GM21737 (cell line): ENCODE data around the gene SEZ6.

Experiments used
- ATAC-seq: cut with Tn5 transposase; IDR thresholded peaks from one replicate; pipeline ENCODE4 v1.9.1; 2021; ENCODE audit warnings: mild to moderate bottlenecking, moderate library complexity; ENCODE audit not compliant: unreplicated experiment

Gene SEZ6

GRCh38 chr17:29036584-29036983 is 30.8 kb upstream of the SEZ6 start:
- ATAC-seq = no peak

DNA sequence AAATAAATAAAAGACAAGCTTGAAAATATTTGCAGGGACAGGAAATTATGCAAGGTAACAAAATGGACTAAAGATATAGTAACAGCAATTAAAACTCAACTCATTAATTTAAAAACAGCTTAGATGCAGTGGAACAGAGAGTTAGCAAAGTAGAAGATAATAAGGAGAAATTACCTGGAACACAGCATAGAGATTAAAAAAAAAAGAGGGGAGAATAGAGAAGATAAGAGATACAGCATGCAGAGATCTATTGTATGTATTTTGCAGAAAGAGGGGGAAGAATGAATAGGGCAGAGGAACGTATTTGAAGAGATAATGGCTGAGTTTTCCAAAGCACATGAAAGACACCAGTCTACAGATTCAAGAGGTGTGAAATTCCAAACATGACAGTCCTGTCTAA is 28.7 kb upstream of the SEZ6 start:
- no peak for ATAC-seq

DNA sequence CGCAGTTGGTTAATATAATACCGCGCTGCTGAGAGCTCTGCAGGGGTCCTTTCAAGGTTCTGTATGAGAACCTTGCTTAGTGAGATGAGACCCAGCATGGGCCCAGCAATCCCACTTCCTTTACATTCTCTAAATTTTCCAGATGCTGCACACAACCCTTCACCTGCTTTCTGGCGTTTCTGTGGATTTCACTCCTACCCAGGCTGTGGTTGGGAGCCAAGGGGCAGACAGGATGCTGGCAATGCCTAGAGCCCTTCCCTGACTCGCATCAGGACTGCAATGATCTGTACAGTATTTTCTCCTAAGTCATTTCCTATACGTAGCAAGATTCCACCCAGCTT is 27.0 kb upstream of the SEZ6 start:
- no peak for ATAC-seq

DNA sequence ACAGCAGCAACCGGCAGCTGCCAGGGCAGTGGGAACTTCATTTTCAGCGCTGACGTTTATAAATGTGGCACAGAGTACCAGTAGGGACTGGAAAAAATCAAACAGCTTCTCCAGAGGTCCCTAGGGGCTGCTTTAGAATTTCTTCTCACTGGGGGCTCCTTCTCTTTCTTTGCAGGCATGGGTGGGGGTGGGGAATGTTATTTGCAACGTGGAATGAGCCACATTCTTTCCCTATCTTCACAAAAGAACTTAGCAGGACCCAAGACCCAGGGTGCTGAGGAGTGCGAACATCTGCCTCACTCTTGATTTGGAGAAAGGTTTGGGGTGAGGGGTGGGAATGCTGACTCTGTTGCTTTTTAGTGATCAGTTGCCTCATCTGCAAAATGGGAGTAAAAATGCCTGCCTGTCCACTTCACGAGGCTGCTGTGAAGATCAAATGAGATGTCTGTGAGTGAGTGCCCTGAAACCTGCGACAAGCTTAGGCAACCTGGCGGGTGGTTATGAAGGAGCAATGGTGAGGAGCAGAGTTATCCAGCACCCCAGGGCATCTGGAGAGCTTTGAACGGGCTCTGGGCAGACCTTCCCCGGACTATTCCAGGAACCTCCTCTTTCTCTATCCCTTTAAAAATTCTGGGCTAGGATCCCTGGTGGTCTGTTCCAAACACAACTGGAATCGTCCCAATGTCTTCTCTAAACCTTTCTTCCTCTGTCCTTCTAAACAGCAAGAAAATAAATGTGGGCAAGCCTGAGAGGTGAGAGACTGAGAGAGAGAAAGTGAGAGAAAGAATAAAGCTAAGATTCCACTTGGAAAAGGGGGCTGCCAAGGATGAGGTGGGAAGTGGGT is 26.4 kb upstream of the SEZ6 start:
- no peak for ATAC-seq

DNA sequence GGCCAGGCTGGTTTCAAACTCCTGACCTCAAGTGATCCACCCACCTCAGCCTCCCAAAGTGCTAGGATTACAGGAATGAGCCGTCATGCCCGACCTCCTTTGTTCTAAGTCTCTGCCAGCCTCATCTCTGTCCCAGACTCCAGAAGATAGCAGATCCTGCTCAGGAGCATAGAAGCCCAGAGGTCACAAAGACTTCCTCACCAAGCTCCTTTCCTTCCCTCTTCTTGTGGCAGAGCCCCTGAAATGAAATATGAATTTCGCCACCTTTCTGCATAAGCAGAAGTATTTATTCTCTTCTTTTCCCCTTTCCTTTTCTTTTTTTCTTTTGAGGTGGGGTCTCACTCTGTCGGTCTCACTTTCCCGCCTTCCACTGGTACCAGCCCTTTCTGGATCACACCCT is 25.7 kb upstream of the SEZ6 start:
- no peak for ATAC-seq

DNA sequence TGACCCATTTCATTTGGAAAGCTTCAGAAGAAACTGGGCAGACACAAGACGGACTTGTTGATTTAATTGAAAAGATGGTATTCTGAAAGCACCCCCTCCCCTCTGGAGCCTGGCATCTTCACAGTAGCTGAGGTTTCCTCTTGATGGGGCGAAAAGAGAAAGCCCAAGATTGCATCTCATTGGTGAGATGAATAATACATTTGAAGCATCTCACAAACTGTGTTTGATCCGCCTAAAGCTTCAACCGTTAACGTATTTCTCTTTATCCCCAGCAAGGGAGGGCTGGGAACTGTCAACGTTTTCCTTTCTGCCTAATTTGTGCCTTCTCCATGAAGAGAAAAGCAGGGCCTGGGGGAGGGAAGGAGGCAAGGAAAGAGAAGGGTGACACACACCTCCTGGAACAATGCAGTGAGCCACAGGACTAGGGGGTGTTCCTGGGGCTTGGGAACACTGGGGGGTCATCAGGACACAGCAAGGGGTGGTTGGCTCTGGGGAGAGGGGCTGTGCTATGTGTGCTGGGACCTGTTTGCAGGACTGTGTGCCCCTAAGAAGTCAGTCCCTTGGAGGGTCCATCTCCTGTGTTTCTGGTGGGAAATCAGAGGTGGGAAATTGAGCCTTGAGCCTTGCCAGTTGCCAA is 18.6 kb upstream of the SEZ6 start:
- ATAC-seq = no peak

- no peak for ATAC-seq
These were observed 16.2 kb upstream of the SEZ6 start for GRCh38 chr17:29022074-29022473.

DNA sequence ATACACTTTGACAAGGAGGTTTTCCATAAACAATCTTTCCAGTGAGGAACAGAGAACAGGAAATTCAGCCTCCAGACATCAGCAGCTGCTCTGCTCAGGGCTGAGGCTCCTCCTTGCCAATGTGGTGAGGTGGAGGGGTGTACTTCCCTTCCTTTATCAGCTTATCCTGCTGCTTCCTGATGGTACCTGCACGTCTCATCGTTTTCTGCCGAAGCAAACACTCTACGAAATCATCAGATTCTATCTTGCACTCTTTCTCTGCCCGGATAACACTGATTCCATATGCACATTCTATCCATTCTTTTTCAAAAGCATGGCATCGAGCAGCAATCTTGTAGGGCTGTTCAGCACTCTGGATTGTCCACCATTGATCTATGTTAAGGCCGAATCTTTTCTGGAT is 15.4 kb upstream of the SEZ6 start:
- ATAC-seq = no peak

- no peak for ATAC-seq
These were observed 14.7 kb upstream of the SEZ6 start for GRCh38 chr17:29020576-29020975.

- no peak for ATAC-seq
These were observed 13.8 kb upstream of the SEZ6 start for GRCh38 chr17:29019475-29020181.

GRCh38 chr17:29018788-29019474 is 13.1 kb upstream of the SEZ6 start:
- ATAC-seq = no peak

DNA sequence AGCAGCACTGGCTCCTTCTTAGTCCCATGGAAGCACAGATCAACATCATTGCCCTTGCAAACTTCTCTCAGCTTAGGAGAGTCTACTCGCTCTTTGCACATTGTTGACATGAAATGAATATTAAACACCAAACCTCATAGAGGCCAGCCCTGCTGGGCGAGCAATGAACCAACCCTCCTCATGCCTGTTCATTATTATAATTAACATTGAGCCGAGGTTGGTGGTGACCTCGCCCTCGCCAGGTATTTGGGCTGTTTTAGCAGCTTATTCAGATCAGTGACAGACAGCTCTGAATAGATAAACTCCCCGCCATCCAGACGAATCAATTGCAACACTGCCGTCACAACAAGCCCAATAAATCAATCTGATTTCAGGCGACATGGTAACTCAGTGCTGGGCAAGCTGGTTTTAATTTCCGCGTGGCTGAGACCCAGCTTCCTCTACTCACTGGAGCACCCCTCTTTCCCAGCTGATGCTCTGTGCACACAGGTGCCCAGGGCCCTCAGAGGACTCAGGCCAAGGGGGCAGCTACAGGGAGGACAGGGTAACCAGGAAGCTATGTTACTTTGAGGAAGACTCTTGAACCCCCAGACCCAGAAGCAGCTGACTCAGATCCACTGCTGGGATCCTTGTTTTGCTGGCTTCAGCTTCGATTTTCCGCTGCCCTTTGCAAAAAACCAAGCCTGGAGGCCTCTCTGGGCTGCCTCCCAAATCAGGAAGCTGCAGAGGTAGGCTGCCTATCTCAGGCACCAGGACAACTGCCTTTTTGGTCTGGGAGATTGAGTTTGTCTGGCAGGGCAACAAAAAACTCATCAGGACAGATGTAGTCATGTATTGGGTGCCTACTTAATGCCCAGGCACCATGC is 10.7 kb upstream of the SEZ6 start:
- ATAC-seq = no peak

- no peak for ATAC-seq
These were observed 8.9 kb upstream of the SEZ6 start for GRCh38 chr17:29014716-29015115.

DNA sequence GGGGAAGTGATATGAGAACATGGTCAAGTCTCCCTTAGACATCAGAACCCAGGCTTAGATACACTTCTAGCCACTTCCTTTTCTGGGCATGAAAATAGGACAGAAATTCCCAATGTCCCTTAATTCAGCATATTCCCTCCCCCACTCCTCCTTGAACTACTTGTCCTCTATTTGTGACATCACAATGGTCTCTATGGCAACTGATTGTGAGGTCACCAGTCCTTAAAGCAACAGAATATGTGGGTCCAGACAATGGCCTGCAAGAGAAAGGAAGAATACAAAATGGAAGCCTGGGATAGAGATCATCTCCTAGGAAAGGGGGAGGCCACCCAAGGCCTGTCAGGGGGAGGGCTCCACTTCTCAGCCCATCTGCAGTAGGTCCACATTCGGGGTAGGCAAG is 6.7 kb upstream of the SEZ6 start:
- ATAC-seq = no peak

GRCh38 chr17:29010586-29010985 is 4.8 kb upstream of the SEZ6 start:
- no peak for ATAC-seq

- no peak for ATAC-seq
These were observed 4.3 kb upstream of the SEZ6 start for GRCh38 chr17:29010129-29010528.

DNA sequence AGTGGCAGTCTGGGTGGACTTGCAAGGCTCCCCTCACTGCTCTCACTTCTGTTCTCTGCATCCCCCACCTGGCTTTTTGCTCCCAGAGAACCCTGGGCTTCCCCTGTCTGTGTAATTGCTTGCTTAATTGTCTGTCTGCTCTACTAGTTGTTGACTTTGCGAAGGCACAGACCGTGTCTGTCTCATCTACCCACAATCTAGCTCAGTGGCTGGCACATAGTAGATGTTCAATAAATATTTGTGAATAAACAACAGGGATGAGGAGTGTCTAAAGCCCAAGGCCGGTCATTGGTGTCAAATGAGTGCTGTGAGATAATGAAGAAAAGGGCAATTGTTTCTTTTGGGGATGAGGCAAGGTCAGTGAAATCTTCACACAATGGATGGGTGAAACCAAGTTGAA is 2.8 kb upstream of the SEZ6 start:
- no peak for ATAC-seq

GRCh38 chr17:29007860-29008455 is 2.1 kb upstream of the SEZ6 start:
- ATAC-seq = no peak

DNA sequence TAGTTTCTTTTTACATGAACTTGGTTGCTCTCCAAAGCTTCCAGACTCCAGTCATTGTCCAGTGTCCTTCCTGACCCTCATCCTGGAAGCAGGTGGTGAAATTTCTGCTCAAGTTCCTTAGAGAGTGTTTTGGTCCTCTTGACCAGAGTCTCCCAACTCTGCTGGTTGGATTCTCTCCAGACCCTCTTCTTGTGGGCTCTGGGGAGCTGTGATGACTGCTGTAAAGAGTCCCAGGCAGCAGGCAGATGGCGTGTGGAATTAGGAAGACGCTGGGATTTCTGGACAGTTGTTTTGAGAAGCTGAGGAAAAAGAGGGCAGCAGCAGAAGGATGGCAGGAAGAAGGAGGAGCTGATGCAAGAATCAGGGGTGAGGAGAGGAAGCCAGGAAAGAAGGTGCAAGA is 1.6 kb upstream of the SEZ6 start:
- no peak for ATAC-seq

- ATAC-seq = no peak
These were observed 1.6 kb downstream of the SEZ6 start for GRCh38 chr17:29004081-29004692.
